Measurements from ENCODE around the gene EDA2R.

EDA2R gene

DNA sequence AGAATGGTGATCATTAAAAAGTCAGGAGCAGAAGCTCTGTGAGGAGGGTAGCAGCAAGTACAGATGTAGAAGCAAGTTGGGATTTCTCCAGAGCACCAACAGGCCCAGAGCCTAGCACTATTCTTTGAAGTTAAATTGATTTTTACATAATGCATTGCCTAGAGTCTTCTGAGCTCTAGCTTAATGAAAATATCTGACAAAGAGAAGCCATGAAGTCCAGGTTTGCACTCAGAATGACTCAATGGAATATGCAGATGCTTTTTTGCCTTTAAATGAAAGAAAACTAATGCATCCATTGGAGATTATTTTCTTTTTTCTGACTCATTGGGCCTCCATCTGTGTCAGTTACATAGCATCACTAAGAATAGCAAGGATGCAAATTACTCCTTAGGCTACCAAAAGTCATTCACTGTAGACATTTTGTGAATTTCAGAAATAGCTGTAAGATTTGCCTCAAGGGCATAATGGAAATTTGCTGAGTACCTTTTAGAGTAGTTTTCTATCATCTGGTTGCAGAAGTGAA lies 91.0 kb downstream of the EDA2R start:
- no peak for DNase-seq
- intact Hi-C loops (cut with DNase I): no loop called here
